HL-60 (cell line): ENCODE results near the gene KIF11.
A peak's percentile ranks its signal among the peaks of the same experiment; 100 is the strongest.

ENCODE experiments used
- CTCF ChIP-seq: IDR thresholded peaks from one replicate; pipeline ENCODE4 v1.5.1; 2011; ENCODE audit warnings: low read length, control low read depth, inconsistent platforms; ENCODE audit not compliant: insufficient read depth
- POLR2AphosphoS5 ChIP-seq: IDR thresholded peaks from 2 replicates; pipeline ENCODE4 v1.6.1; 2012; ENCODE audit warnings: low read depth
- REST ChIP-seq: IDR thresholded peaks from 2 replicates; pipeline ENCODE4 v1.6.1; 2012; ENCODE audit warnings: low read depth; ENCODE audit not compliant: insufficient replicate concordance

- TF ChIP-seq CTCF (no peak), REST (no peak), POLR2AphosphoS5 (peak; percentile 34)
Measured at GRCh38 chr10:92690915-92691590, 98.1 kb downstream of the KIF11 start.
